Brain microvascular endothelial cell (primary cell): ENCODE results near the gene KMT5B.

ENCODE experiments used
- DNase-seq: peaks from one replicate; pipeline ENCODE4 v3.0.0-alpha.2; 2020
- H3K27ac ChIP-seq: fragments of 250-450 bp; sonication (Bioruptor Pico); 2 replicates; pipeline ENCODE4 v1.5.1; 2020; ENCODE audit warnings: mild to moderate bottlenecking, moderate library complexity
- H3K27me3 ChIP-seq: fragments of 250-450 bp; sonication (Bioruptor Pico); replicated peaks from 2 replicates; pipeline ENCODE4 v1.5.1; 2020; ENCODE audit warnings: mild to moderate bottlenecking
- H3K36me3 ChIP-seq: fragments of 250-450 bp; sonication (Bioruptor Pico); replicated peaks from 2 replicates; pipeline ENCODE4 v1.5.1; 2020; ENCODE audit warnings: mild to moderate bottlenecking
- H3K4me3 ChIP-seq: 2 replicates; pipeline ENCODE4 v1.5.1; 2011; ENCODE audit warnings: low read depth, mild to moderate bottlenecking, control low read depth, low read length, moderate library complexity
- CTCF ChIP-seq: IDR thresholded peaks from 2 replicates; pipeline ENCODE4 v1.5.1; 2011; ENCODE audit warnings: low read depth, mild to moderate bottlenecking, moderate library complexity, low read length, control low read depth, inconsistent platforms; ENCODE audit errors: missing control alignments
- in situ Hi-C: cut with HindIII; loops from 2 replicates; pipeline ENCODE4 v1.10.0; 2017; ENCODE audit warnings: low sequenced_read_pairs, low pct_ligation_motif_present

KMT5B gene

GRCh38 chr11:68211546-68211945, 1.6 kb downstream of the KMT5B start:
- in situ Hi-C loops = no loop called here
- no peaks in the 10 kb centered on the region for H3K36me3 ChIP-seq
- peak overlapping the region; percentile 83 for H3K4me3 ChIP-seq
- no peak for DNase-seq
- H3K27ac ChIP-seq = no peak overlapping the region
- H3K27me3 ChIP-seq = no peaks in the 10 kb centered on the region
- no peak for TF ChIP-seq CTCF

GRCh38 chr11:68206211-68206610, 6.9 kb downstream of the KMT5B start:
- no peak overlapping the region for H3K27ac ChIP-seq
- peak; percentile 35 for DNase-seq
- no peaks in the 10 kb centered on the region for H3K27me3 ChIP-seq
- no peak overlapping the region for H3K4me3 ChIP-seq
- TF ChIP-seq CTCF = peak; percentile 77
- no peaks in the 10 kb centered on the region for H3K36me3 ChIP-seq
- in situ Hi-C loops = no loop called here

GRCh38 chr11:68204402-68204801, 8.7 kb downstream of the KMT5B start:
- in situ Hi-C loops = no loop called here
- no peak for DNase-seq
- Histone ChIP-seq H3K36me3 (no peaks in the 10 kb centered on the region), H3K27me3 (no peaks in the 10 kb centered on the region), H3K27ac (no peak overlapping the region), H3K4me3 (no peak overlapping the region)
- no peak for TF ChIP-seq CTCF

- DNase-seq = no peak
- Histone ChIP-seq H3K4me3 (no peak overlapping the region), H3K36me3 (no peaks in the 10 kb centered on the region), H3K27me3 (no peaks in the 10 kb centered on the region), H3K27ac (no peak overlapping the region)
- no peak for TF ChIP-seq CTCF
- in situ Hi-C loops = no loop called here
Measured at GRCh38 chr11:68202165-68202564, 10.9 kb downstream of the KMT5B start.

- DNase-seq = no peak
- Histone ChIP-seq H3K36me3 (no peaks in the 10 kb centered on the region), H3K4me3 (no peak overlapping the region), H3K27me3 (no peaks in the 10 kb centered on the region), H3K27ac (no peak overlapping the region)
- in situ Hi-C loops = no loop called here
- no peak for TF ChIP-seq CTCF
Measured at GRCh38 chr11:68201492-68201891, 11.6 kb downstream of the KMT5B start.

GRCh38 chr11:68200639-68201038, 12.5 kb downstream of the KMT5B start:
- no peak for TF ChIP-seq CTCF
- Histone ChIP-seq H3K36me3 (no peaks in the 10 kb centered on the region), H3K27me3 (no peaks in the 10 kb centered on the region), H3K27ac (no peak overlapping the region), H3K4me3 (no peak overlapping the region)
- DNase-seq = no peak
- in situ Hi-C loops = no loop called here
